T-helper 1 cell treated with Interleukin-12 subunit alpha and Interleukin-12 subunit beta and Interleukin-4 antibody, amounts not matched to agents 30 ng/mL and 1 ng/mL, for 36 hours (primary cell): ENCODE measurements around the gene PROM2. TPM values are rescaled to one million over a fixed set of nuclear protein-coding genes. Genes with fewer than 3 reads are reported as not detected.

ENCODE experiments used
- intact Hi-C: fragments of 100-400 bp; cut with micrococcal nuclease; formaldehyde crosslinking; loops from one replicate; pipeline ENCODE4 v1.15.1; 2024
- total RNA-seq: library from RNA; stranded (reverse); gene quantifications from 2 replicates; pipeline ENCODE4 v1.2.3, GENCODE V29; 2022

PROM2 gene
- total RNA-seq, 1 donor from 2014 or later, result 1.4 TPM

- intact Hi-C loops, result no loop called here
Measured at GRCh38 chr2:95320986-95321767, 46.9 kb downstream of the PROM2 start.

- intact Hi-C loops, result no loop called here
Measured at GRCh38 chr2:95323347-95324155, 49.3 kb downstream of the PROM2 start.

GRCh38 chr2:95325026-95325425 lies 50.8 kb downstream of the PROM2 start:
- intact Hi-C loops, result no loop called here

GRCh38 chr2:95325590-95326432 lies 51.6 kb downstream of the PROM2 start:
- intact Hi-C loops, result no loop called here

- intact Hi-C loops, result no loop called here
Measured at GRCh38 chr2:95326433-95327140, 52.3 kb downstream of the PROM2 start.

GRCh38 chr2:95327861-95328260 lies 53.6 kb downstream of the PROM2 start:
- intact Hi-C loops, result no loop called here

- intact Hi-C loops, result no loop called here
Measured at GRCh38 chr2:95328358-95329125, 54.3 kb downstream of the PROM2 start.

GRCh38 chr2:95329401-95329800 lies 55.2 kb downstream of the PROM2 start:
- intact Hi-C loops, result no loop called here

- intact Hi-C loops, result no loop called here
Measured at GRCh38 chr2:95329891-95330793, 55.9 kb downstream of the PROM2 start.

- intact Hi-C loops, result no loop called here
Measured at GRCh38 chr2:95330794-95331338, 56.6 kb downstream of the PROM2 start.

GRCh38 chr2:95331606-95332005 lies 57.4 kb downstream of the PROM2 start:
- intact Hi-C loops, result no loop called here

- intact Hi-C loops, result no loop called here
Measured at GRCh38 chr2:95332036-95332435, 57.8 kb downstream of the PROM2 start.

GRCh38 chr2:95333056-95333455 lies 58.8 kb downstream of the PROM2 start:
- intact Hi-C loops, result no loop called here

- intact Hi-C loops, result no loop called here
Measured at GRCh38 chr2:95333888-95334338, 59.7 kb downstream of the PROM2 start.

GRCh38 chr2:95334916-95335641 lies 60.8 kb downstream of the PROM2 start:
- intact Hi-C loops, result no loop called here

- intact Hi-C loops, result no loop called here
Measured at GRCh38 chr2:95336406-95336805, 62.2 kb downstream of the PROM2 start.

- intact Hi-C loops, result no loop called here
Measured at GRCh38 chr2:95337829-95338228, 63.6 kb downstream of the PROM2 start.
